ENCODE data around the gene ATG9B. TPM values are rescaled to one million over a fixed set of nuclear protein-coding genes. Genes with fewer than 3 reads are reported as not detected.

ATG9B gene
- total and polyA plus RNA-seq, 2 of the 13 experiments (the other 11 are each of a cell fraction or from before 2014, with no cell fraction given) = 0.24 TPM; not detected in 1

GRCh38 chr7:151010307-151011096 is 13.8 kb downstream of the ATG9B start (continued):
- no peak for TF ChIP-seq ZNF713 (CRISPR knock-in tag; IDR thresholded peaks at IDR 0.05)
- no peak for TF ChIP-seq ZNF260 (CRISPR knock-in tag; IDR thresholded peaks at IDR 0.05; ENCODE audit: borderline replicate concordance, low read depth)
- TF ChIP-seq MED1 (CRISPR knock-in tag; IDR thresholded peaks at IDR 0.05) = peak; percentile 45
- peak; percentile 41; the same call in 1 of the 2 replicates for TF ChIP-seq GABPB1 (CRISPR knock-in tag; IDR thresholded peaks at IDR 0.05)
- TF ChIP-seq SNAPC2 (CRISPR knock-in tag; IDR thresholded peaks at IDR 0.05) = no peak
- 0 out of 2 replicates have a peak, but pooled peaks have one; percentile 20 for TF ChIP-seq ZNF768 (CRISPR knock-in tag; IDR thresholded peaks at IDR 0.05)
- TF ChIP-seq ZFP41 (CRISPR knock-in tag; IDR thresholded peaks at IDR 0.05; ENCODE audit: borderline replicate concordance) = no peak
- TF ChIP-seq HOXA5 (CRISPR knock-in tag; IDR thresholded peaks at IDR 0.05) = no peak
- no peak for TF ChIP-seq SIN3A (IDR thresholded peaks at IDR 0.05; ENCODE audit: borderline replicate concordance, low read depth, low read length)
- TF ChIP-seq CEBPB (IDR thresholded peaks at IDR 0.05; ENCODE audit: borderline replicate concordance, low read depth, low read length) = no peak
- no peak for TF ChIP-seq TCF12 (IDR thresholded peaks at IDR 0.05)
- no peak for TF ChIP-seq TCF12 (CRISPR knock-in tag; IDR thresholded peaks at IDR 0.05)
- TF ChIP-seq, protein P1, sequence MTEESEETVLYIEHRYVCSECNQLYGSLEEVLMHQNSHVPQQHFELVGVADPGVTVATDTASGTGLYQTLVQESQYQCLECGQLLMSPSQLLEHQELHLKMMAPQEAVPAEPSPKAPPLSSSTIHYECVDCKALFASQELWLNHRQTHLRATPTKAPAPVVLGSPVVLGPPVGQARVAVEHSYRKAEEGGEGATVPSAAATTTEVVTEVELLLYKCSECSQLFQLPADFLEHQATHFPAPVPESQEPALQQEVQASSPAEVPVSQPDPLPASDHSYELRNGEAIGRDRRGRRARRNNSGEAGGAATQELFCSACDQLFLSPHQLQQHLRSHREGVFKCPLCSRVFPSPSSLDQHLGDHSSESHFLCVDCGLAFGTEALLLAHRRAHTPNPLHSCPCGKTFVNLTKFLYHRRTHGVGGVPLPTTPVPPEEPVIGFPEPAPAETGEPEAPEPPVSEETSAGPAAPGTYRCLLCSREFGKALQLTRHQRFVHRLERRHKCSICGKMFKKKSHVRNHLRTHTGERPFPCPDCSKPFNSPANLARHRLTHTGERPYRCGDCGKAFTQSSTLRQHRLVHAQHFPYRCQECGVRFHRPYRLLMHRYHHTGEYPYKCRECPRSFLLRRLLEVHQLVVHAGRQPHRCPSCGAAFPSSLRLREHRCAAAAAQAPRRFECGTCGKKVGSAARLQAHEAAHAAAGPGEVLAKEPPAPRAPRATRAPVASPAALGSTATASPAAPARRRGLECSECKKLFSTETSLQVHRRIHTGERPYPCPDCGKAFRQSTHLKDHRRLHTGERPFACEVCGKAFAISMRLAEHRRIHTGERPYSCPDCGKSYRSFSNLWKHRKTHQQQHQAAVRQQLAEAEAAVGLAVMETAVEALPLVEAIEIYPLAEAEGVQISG (CRISPR knock-in tag; IDR thresholded peaks at IDR 0.05) = 0 out of 2 replicates have a peak, but pooled peaks have one; percentile 37
- TF ChIP-seq, protein P2, sequence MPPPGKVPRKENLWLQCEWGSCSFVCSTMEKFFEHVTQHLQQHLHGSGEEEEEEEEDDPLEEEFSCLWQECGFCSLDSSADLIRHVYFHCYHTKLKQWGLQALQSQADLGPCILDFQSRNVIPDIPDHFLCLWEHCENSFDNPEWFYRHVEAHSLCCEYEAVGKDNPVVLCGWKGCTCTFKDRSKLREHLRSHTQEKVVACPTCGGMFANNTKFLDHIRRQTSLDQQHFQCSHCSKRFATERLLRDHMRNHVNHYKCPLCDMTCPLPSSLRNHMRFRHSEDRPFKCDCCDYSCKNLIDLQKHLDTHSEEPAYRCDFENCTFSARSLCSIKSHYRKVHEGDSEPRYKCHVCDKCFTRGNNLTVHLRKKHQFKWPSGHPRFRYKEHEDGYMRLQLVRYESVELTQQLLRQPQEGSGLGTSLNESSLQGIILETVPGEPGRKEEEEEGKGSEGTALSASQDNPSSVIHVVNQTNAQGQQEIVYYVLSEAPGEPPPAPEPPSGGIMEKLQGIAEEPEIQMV (CRISPR knock-in tag; IDR thresholded peaks at IDR 0.05; ENCODE audit: low read depth) = peak; percentile 19; the same call in 1 of the 2 replicates
- TF ChIP-seq HMG20A (CRISPR knock-in tag; IDR thresholded peaks at IDR 0.05; ENCODE audit: borderline replicate concordance) = no peak
- no peak for TF ChIP-seq NFRKB (IDR thresholded peaks at IDR 0.05)
- no peak for TF ChIP-seq ZNF615 (CRISPR knock-in tag; IDR thresholded peaks at IDR 0.05; ENCODE audit: borderline replicate concordance)
- no peak for TF ChIP-seq RBM39 (IDR thresholded peaks at IDR 0.05; ENCODE audit: low read depth, low read length, poor library complexity, severe bottlenecking)
- TF ChIP-seq SCMH1 (CRISPR knock-in tag; IDR thresholded peaks at IDR 0.05; ENCODE audit: borderline replicate concordance) = no peak
- TF ChIP-seq ELK4 (CRISPR knock-in tag; IDR thresholded peaks at IDR 0.05; ENCODE audit: borderline replicate concordance) = no peak
- TF ChIP-seq ZNF841 (CRISPR knock-in tag; IDR thresholded peaks at IDR 0.05; ENCODE audit: borderline replicate concordance) = no peak
- no peak for TF ChIP-seq ZNF292 (CRISPR knock-in tag; IDR thresholded peaks at IDR 0.05; ENCODE audit: borderline replicate concordance, low read depth)
